Measurements from ENCODE around the gene PHKG2. TPM values are rescaled to one million over a fixed set of nuclear protein-coding genes. Genes with fewer than 3 reads are reported as not detected.

The PHKG2 gene
- total RNA-seq, 3 donors from 2014 or later: 31.1 to 34.5 (median 31.9) TPM

- no peaks in the 10 kb centered on the region for H3K9me3 Mint-ChIP-seq
- H3K4me1 Mint-ChIP-seq (ENCODE audit: low read depth): peaks cover 9% of the 10 kb centered on the region
- no peak for ATAC-seq
- no peaks in the 10 kb centered on the region for H3K27me3 Mint-ChIP-seq (ENCODE audit: low read depth)
- peaks cover 2% of the 10 kb centered on the region for H3K36me3 Mint-ChIP-seq (ENCODE audit: insufficient read depth)
- H3K4me3 Mint-ChIP-seq: no peak overlapping the region
- no peak for DNase-seq
Observed at GRCh38 chr16:30756781-30757100, 8.5 kb downstream of the PHKG2 start.

- no peaks in the 10 kb centered on the region for H3K9me3 Mint-ChIP-seq
- no peak for ATAC-seq
- H3K27me3 Mint-ChIP-seq (ENCODE audit: low read depth): no peaks in the 10 kb centered on the region
- H3K36me3 Mint-ChIP-seq (ENCODE audit: insufficient read depth): peaks cover 2% of the 10 kb centered on the region
- no peak overlapping the region for H3K4me3 Mint-ChIP-seq
- peaks cover 9% of the 10 kb centered on the region for H3K4me1 Mint-ChIP-seq (ENCODE audit: low read depth)
- no peak for DNase-seq
Observed at GRCh38 chr16:30757316-30757715, 9.1 kb downstream of the PHKG2 start.

- Mint-ChIP-seq H3K27me3 (ENCODE audit: low read depth) (no peaks in the 10 kb centered on the region), H3K4me1 (ENCODE audit: low read depth) (peaks cover 23% of the 10 kb centered on the region), H3K4me3 (no peak overlapping the region), H3K9me3 (no peaks in the 10 kb centered on the region), H3K36me3 (ENCODE audit: insufficient read depth) (peaks cover 10% of the 10 kb centered on the region)
- DNase-seq (no peak), ATAC-seq (no peak)
Observed at GRCh38 chr16:30758988-30759491, 10.8 kb downstream of the PHKG2 start.

- H3K36me3 Mint-ChIP-seq (ENCODE audit: insufficient read depth): peaks cover 13% of the 10 kb centered on the region
- H3K4me3 Mint-ChIP-seq: peak overlapping the region; percentile 21
- no peaks in the 10 kb centered on the region for H3K9me3 Mint-ChIP-seq
- no peaks in the 10 kb centered on the region for H3K27me3 Mint-ChIP-seq (ENCODE audit: low read depth)
- DNase-seq: no peak
- ATAC-seq: no peak
- peaks cover 23% of the 10 kb centered on the region for H3K4me1 Mint-ChIP-seq (ENCODE audit: low read depth)
Observed at GRCh38 chr16:30760001-30760559, 11.9 kb downstream of the PHKG2 start.

- no peaks in the 10 kb centered on the region for H3K9me3 Mint-ChIP-seq
- peaks cover 18% of the 10 kb centered on the region for H3K36me3 Mint-ChIP-seq (ENCODE audit: insufficient read depth)
- DNase-seq (no peak), ATAC-seq (no peak)
- H3K4me3 Mint-ChIP-seq: peak overlapping the region; percentile 94
- H3K27me3 Mint-ChIP-seq (ENCODE audit: low read depth): no peaks in the 10 kb centered on the region
- peaks cover 23% of the 10 kb centered on the region for H3K4me1 Mint-ChIP-seq (ENCODE audit: low read depth)
Observed at GRCh38 chr16:30760577-30761426, 12.6 kb downstream of the PHKG2 start.

GRCh38 chr16:30761427-30761927 is 13.3 kb downstream of the PHKG2 start:
- peak; percentile 51 to 52 for ATAC-seq
- peak overlapping the region; percentile 94 for H3K4me3 Mint-ChIP-seq
- H3K4me1 Mint-ChIP-seq (ENCODE audit: low read depth): peaks cover 23% of the 10 kb centered on the region
- peak; percentile 21 for DNase-seq
- H3K9me3 Mint-ChIP-seq: no peaks in the 10 kb centered on the region
- peaks cover 22% of the 10 kb centered on the region for H3K36me3 Mint-ChIP-seq (ENCODE audit: insufficient read depth)
- H3K27me3 Mint-ChIP-seq (ENCODE audit: low read depth): no peaks in the 10 kb centered on the region

GRCh38 chr16:30761928-30762902 is 14.0 kb downstream of the PHKG2 start, which contains the start of the genes CFAP119 and RNF40:
Gene CFAP119, minus strand, starts transcription at chr16:30762062. Its CDS starts 314 bp downstream, at chr16:30761748.
Gene RNF40, plus strand, starts transcription at chr16:30762322. Its CDS starts 224 bp downstream, at chr16:30762546.
- Mint-ChIP-seq H3K36me3 (ENCODE audit: insufficient read depth) (peaks cover 24% of the 10 kb centered on the region), H3K4me1 (ENCODE audit: low read depth) (peaks cover 26% of the 10 kb centered on the region), H3K4me3 (peak within 1 kb of the TSS; percentile 94), H3K9me3 (no peaks in the 10 kb centered on the region), H3K27me3 (ENCODE audit: low read depth) (no peaks in the 10 kb centered on the region)
- peak; percentile 91 to 93 for ATAC-seq
- peak; percentile 81 for DNase-seq

GRCh38 chr16:30762991-30763725 is 14.9 kb downstream of the PHKG2 start:
- ATAC-seq: no peak
- no peak for DNase-seq
- H3K27me3 Mint-ChIP-seq (ENCODE audit: low read depth): no peaks in the 10 kb centered on the region
- peaks cover 26% of the 10 kb centered on the region for H3K4me1 Mint-ChIP-seq (ENCODE audit: low read depth)
- H3K4me3 Mint-ChIP-seq: peak overlapping the region; percentile 94
- H3K9me3 Mint-ChIP-seq: no peaks in the 10 kb centered on the region
- peaks cover 25% of the 10 kb centered on the region for H3K36me3 Mint-ChIP-seq (ENCODE audit: insufficient read depth)

- H3K36me3 Mint-ChIP-seq (ENCODE audit: insufficient read depth): peaks cover 31% of the 10 kb centered on the region
- no peaks in the 10 kb centered on the region for H3K9me3 Mint-ChIP-seq
- H3K4me1 Mint-ChIP-seq (ENCODE audit: low read depth): peaks cover 27% of the 10 kb centered on the region
- no peaks in the 10 kb centered on the region for H3K27me3 Mint-ChIP-seq (ENCODE audit: low read depth)
- ATAC-seq: no peak
- no peak for DNase-seq
- H3K4me3 Mint-ChIP-seq: peak overlapping the region; percentile 94
Observed at GRCh38 chr16:30764086-30764485, 15.9 kb downstream of the PHKG2 start.

GRCh38 chr16:30764816-30765465 is 16.7 kb downstream of the PHKG2 start:
- peaks cover 27% of the 10 kb centered on the region for H3K4me1 Mint-ChIP-seq (ENCODE audit: low read depth)
- peaks cover 32% of the 10 kb centered on the region for H3K36me3 Mint-ChIP-seq (ENCODE audit: insufficient read depth)
- H3K27me3 Mint-ChIP-seq (ENCODE audit: low read depth): no peaks in the 10 kb centered on the region
- no peaks in the 10 kb centered on the region for H3K9me3 Mint-ChIP-seq
- DNase-seq: no peak
- H3K4me3 Mint-ChIP-seq: no peak overlapping the region
- no peak for ATAC-seq

GRCh38 chr16:30766206-30766932 is 18.1 kb downstream of the PHKG2 start:
- H3K4me3 Mint-ChIP-seq: no peak overlapping the region
- H3K4me1 Mint-ChIP-seq (ENCODE audit: low read depth): peaks cover 18% of the 10 kb centered on the region
- ATAC-seq: no peak
- H3K36me3 Mint-ChIP-seq (ENCODE audit: insufficient read depth): peaks cover 36% of the 10 kb centered on the region
- no peaks in the 10 kb centered on the region for H3K9me3 Mint-ChIP-seq
- DNase-seq: no peak
- H3K27me3 Mint-ChIP-seq (ENCODE audit: low read depth): no peaks in the 10 kb centered on the region

GRCh38 chr16:30766933-30767284 is 18.7 kb downstream of the PHKG2 start:
- DNase-seq (no peak), ATAC-seq (no peak)
- H3K4me1 Mint-ChIP-seq (ENCODE audit: low read depth): peaks cover 18% of the 10 kb centered on the region
- H3K27me3 Mint-ChIP-seq (ENCODE audit: low read depth): no peaks in the 10 kb centered on the region
- H3K36me3 Mint-ChIP-seq (ENCODE audit: insufficient read depth): peaks cover 36% of the 10 kb centered on the region
- H3K4me3 Mint-ChIP-seq: no peak overlapping the region
- no peaks in the 10 kb centered on the region for H3K9me3 Mint-ChIP-seq

Data from activated T-cell treated with anti-CD3 and anti-CD28 coated beads, Interleukin-2, amount 50 U/mL, for 4 hours (primary cell).